PC-9 (cell line): ENCODE data around the gene BUB1B. TPM values are rescaled to one million over a fixed set of nuclear protein-coding genes. Genes with fewer than 3 reads are reported as not detected.

Experiments used
- BruUV-seq: library from RNA; stranded (reverse); fragments of 400-500 nt; replicated peaks from 2 replicates; lab custom pipeline; 2021; lab: Mats Ljungman, UMichigan
- CTCF ChIA-PET: fragments of 300-600 bp; sonication (Branson Sonifier 250); formaldehyde crosslinking; loops from one replicate; lab custom pipeline; 2022; ENCODE audit warnings: antibody characterized with exemption; lab: Charles Lee
- POLR2A ChIA-PET: fragments of 300-600 bp; sonication (Branson Sonifier 250); formaldehyde crosslinking; loops from one replicate; lab custom pipeline; 2022; ENCODE audit warnings: antibody characterized with exemption; ENCODE audit not compliant: unreplicated experiment; lab: Charles Lee
- DNase-seq, 2 experiments: peaks; one replicate each; pipeline versions ENCODE4 v3.0.0 to v3.0.0-alpha.2; 2015 to 2022; ENCODE audit warnings: mixed read lengths in 1 of 2
- H2AFZ ChIP-seq: fragments of 200-600 bp; sonication (generic); 2 replicates; pipeline ENCODE4 v1.8.1; 2017; ENCODE audit warnings: antibody characterized with exemption
- H3F3A ChIP-seq: fragments of 200-600 bp; sonication (generic); 2 replicates; pipeline ENCODE4 v1.8.1; 2017; ENCODE audit warnings: antibody characterized with exemption, mild to moderate bottlenecking, low read depth; ENCODE audit not compliant: insufficient read depth
- H3K27ac ChIP-seq: fragments of 200-600 bp; sonication (generic); 2 replicates; pipeline ENCODE4 v1.6.1; 2016; ENCODE audit warnings: mixed run types
- H3K27me3 ChIP-seq: fragments of 200-600 bp; sonication (generic); 2 replicates; pipeline ENCODE4 v1.6.1; 2016; ENCODE audit warnings: low read depth, mixed run types; ENCODE audit not compliant: insufficient read depth
- H3K36me3 ChIP-seq: fragments of 200-600 bp; sonication (generic); 2 replicates; pipeline ENCODE4 v1.6.1; 2016; ENCODE audit warnings: low read depth, mixed run types
- H3K4me1 ChIP-seq: fragments of 200-600 bp; sonication (generic); replicated peaks from 2 replicates; pipeline ENCODE4 v1.6.1; 2016; ENCODE audit warnings: mixed run types; ENCODE audit not compliant: insufficient read depth
- H3K4me2 ChIP-seq: fragments of 200-600 bp; sonication (generic); 2 replicates; pipeline ENCODE4 v1.6.1; 2017; ENCODE audit warnings: mixed run types
- H3K4me3 ChIP-seq: fragments of 200-600 bp; sonication (generic); 2 replicates; pipeline ENCODE4 v1.6.1; 2016; ENCODE audit warnings: mixed run types
- H3K79me2 ChIP-seq: fragments of 200-600 bp; sonication (generic); 2 replicates; pipeline ENCODE4 v1.6.1; 2017; ENCODE audit warnings: low read depth, mixed run types
- H3K9me2 ChIP-seq: fragments of 200-600 bp; sonication (generic); 2 replicates; pipeline ENCODE4 v1.8.1; 2017; ENCODE audit warnings: mild to moderate bottlenecking; ENCODE audit not compliant: insufficient read depth
- H3K9me3 ChIP-seq: fragments of 200-600 bp; sonication (generic); 2 replicates; pipeline ENCODE4 v1.8.1; 2016; ENCODE audit warnings: low read depth; ENCODE audit not compliant: insufficient read depth
- H4K20me1 ChIP-seq: fragments of 200-600 bp; sonication (generic); 2 replicates; pipeline ENCODE4 v1.8.1; 2017; ENCODE audit not compliant: insufficient read depth
- CTCF ChIP-seq: fragments of 200-600 bp; sonication (generic); conservative IDR thresholded peaks from 2 replicates; pipeline ENCODE4 v1.6.1; 2017; ENCODE audit warnings: mixed run types, antibody characterized with exemption, mild to moderate bottlenecking, moderate library complexity
- EZH2 ChIP-seq: fragments of 200-600 bp; sonication (generic); IDR thresholded peaks from 2 replicates; pipeline ENCODE4 v1.8.0; 2017; ENCODE audit warnings: antibody characterized with exemption, low read depth
- intact Hi-C: fragments of 100-400 bp; cut with micrococcal nuclease; formaldehyde crosslinking; loops from one replicate; pipeline ENCODE4 v1.10.0; 2022; ENCODE audit not compliant: unreplicated experiment
- total RNA-seq: library from RNA; stranded (reverse); gene quantifications from 2 replicates; pipeline ENCODE4 v1.2.3, GENCODE V29; 2021

The BUB1B gene
- total RNA-seq, 1 experiment from 2014 or later: 75.3 TPM

- Histone ChIP-seq H3K4me1 (peaks cover 37% of the 10 kb centered on the region), H3K36me3 (no peaks in the 10 kb centered on the region), H3K9me3 (no peaks in the 10 kb centered on the region), H4K20me1 (no peaks in the 10 kb centered on the region), H3K27me3 (no peaks in the 10 kb centered on the region), H3K4me2 (no peak overlapping the region), H3K4me3 (no peak overlapping the region), H3K27ac (no peak overlapping the region), H3F3A (peaks cover 36% of the 10 kb centered on the region), H3K79me2 (no peaks in the 10 kb centered on the region), H2AFZ (no peak overlapping the region), H3K9me2 (no peaks in the 10 kb centered on the region)
- BruUV-seq: no TSS peak
- TF ChIP-seq EZH2: no peak
- no peak for TF ChIP-seq CTCF
- CTCF ChIA-PET: no interaction called here
- intact Hi-C loops: no loop called here
- DNase-seq: no peak
- POLR2A ChIA-PET: no interaction called here
Observed at GRCh38 chr15:40246496-40247280, 85.8 kb downstream of the BUB1B start.

GRCh38 chr15:40247406-40247971 is 86.6 kb downstream of the BUB1B start:
- DNase-seq: no peak
- Histone ChIP-seq H3K4me2 (no peak overlapping the region), H3K9me2 (no peaks in the 10 kb centered on the region), H2AFZ (no peak overlapping the region), H4K20me1 (no peaks in the 10 kb centered on the region), H3K79me2 (no peaks in the 10 kb centered on the region), H3K9me3 (no peaks in the 10 kb centered on the region), H3K4me1 (peaks cover 37% of the 10 kb centered on the region), H3K4me3 (no peak overlapping the region), H3F3A (peaks cover 36% of the 10 kb centered on the region), H3K27ac (no peak overlapping the region), H3K36me3 (no peaks in the 10 kb centered on the region), H3K27me3 (no peaks in the 10 kb centered on the region)
- BruUV-seq: no TSS peak
- intact Hi-C loops: no loop called here
- TF ChIP-seq EZH2 (no peak), CTCF (no peak)
- ChIA-PET CTCF (no interaction called here), POLR2A (no interaction called here)

GRCh38 chr15:40248006-40248783 is 87.3 kb downstream of the BUB1B start:
- intact Hi-C loops: no loop called here
- no peak overlapping the region for H3K4me2 ChIP-seq
- peaks cover 37% of the 10 kb centered on the region for H3K4me1 ChIP-seq
- no peak for DNase-seq
- H3K27me3 ChIP-seq: no peaks in the 10 kb centered on the region
- H4K20me1 ChIP-seq: no peaks in the 10 kb centered on the region
- no peak overlapping the region for H3K4me3 ChIP-seq
- ChIA-PET CTCF (no interaction called here), POLR2A (no interaction called here)
- no peaks in the 10 kb centered on the region for H3K79me2 ChIP-seq
- no TSS peak for BruUV-seq
- H3K9me3 ChIP-seq: no peaks in the 10 kb centered on the region
- H3K27ac ChIP-seq: no peak overlapping the region
- no peaks in the 10 kb centered on the region for H3K36me3 ChIP-seq
- peaks cover 36% of the 10 kb centered on the region for H3F3A ChIP-seq
- no peaks in the 10 kb centered on the region for H3K9me2 ChIP-seq
- no peak for TF ChIP-seq CTCF
- H2AFZ ChIP-seq: no peak overlapping the region
